Measurements from ENCODE around the gene CD200R1. TPM values are rescaled to one million over a fixed set of nuclear protein-coding genes. Genes with fewer than 3 reads are reported as not detected.

CD200R1 gene
- total RNA-seq, 1 experiment from 2014 or later, result not detected

GRCh38 chr3:112958811-112959560 is 15.9 kb downstream of the CD200R1 start:
- DNase-seq, result no peak
- Histone ChIP-seq H4K91ac (ENCODE audit: insufficient read length, low read depth, low read length) (no peak overlapping the region), H3K23me2 (ENCODE audit: insufficient read length, low read depth, low read length, poor library complexity, severe bottlenecking) (no peaks in the 10 kb centered on the region)

More at GRCh38 chr3:112958811-112959560, 15.9 kb downstream of the CD200R1 start:
- H3K27me3 ChIP-seq (ENCODE audit: insufficient read depth, low read length), result no peaks in the 10 kb centered on the region
- H3K4ac ChIP-seq (ENCODE audit: low read depth, low read length), result no peak overlapping the region
- H4K8ac ChIP-seq (replicated peaks; ENCODE audit: insufficient read length, low read depth, low read length), result no peak overlapping the region
- no peak overlapping the region for H3K4me2 ChIP-seq (ENCODE audit: insufficient read depth, insufficient read length, low read length)
- no peak overlapping the region for H3K56ac ChIP-seq (ENCODE audit: insufficient read length, low read depth, low read length)
- Mint-ChIP-seq H3K4me1 (peaks cover 3 to 6% of the 10 kb centered on the region in 2 experiments; a peak in 2 of 4 replicates), H3K27me3 (ENCODE audit: low read depth) (no peaks in the 10 kb centered on the region), H3K9me3 (peaks cover 15 to 16% of the 10 kb centered on the region in 2 experiments), H3K27ac (no peak overlapping the region), H3K36me3 (ENCODE audit: insufficient read depth in 1 of 3, low read depth in 3 of 3) (peaks cover 6 to 11% (median 9%) of the 10 kb centered on the region in 3 experiments), H3K4me3 (no peak overlapping the region)
- H3K18ac ChIP-seq (ENCODE audit: insufficient read length, low read depth, low read length), result no peak overlapping the region
- H3K4me1 ChIP-seq (ENCODE audit: insufficient read depth, low read length), result no peaks in the 10 kb centered on the region
- no peak overlapping the region for H3K14ac ChIP-seq (ENCODE audit: insufficient read depth, low read length)
- H2BK20ac ChIP-seq (ENCODE audit: low read depth, low read length, poor library complexity, severe bottlenecking), result no peak overlapping the region
- H4K5ac ChIP-seq (ENCODE audit: insufficient read length, low read depth, low read length), result no peak overlapping the region
- H3K79me1 ChIP-seq (ENCODE audit: insufficient read depth, low read depth, low read length, poor library complexity, severe bottlenecking), result no peaks in the 10 kb centered on the region
- no peak overlapping the region for H2AK5ac ChIP-seq (ENCODE audit: insufficient read length, low read length)
- no peak overlapping the region for H3K23ac ChIP-seq (ENCODE audit: insufficient read length, low read depth, low read length)
- no peak overlapping the region for H2BK15ac ChIP-seq (ENCODE audit: low read depth, low read length)
- H2BK120ac ChIP-seq (ENCODE audit: low read depth, low read length, poor library complexity, severe bottlenecking), result no peak overlapping the region
- no peak overlapping the region for H3T11ph ChIP-seq (ENCODE audit: low read length)
- no peaks in the 10 kb centered on the region for H3K9me3 ChIP-seq (ENCODE audit: control insufficient read depth, low read depth, low read length)
- no peak overlapping the region for H3K27ac ChIP-seq (ENCODE audit: insufficient read length, low read depth, low read length)
- WGBS (ENCODE audit: extremely low coverage, insufficient read length, low lambda C conversion rate), result no CpG with 5 or more reads among the region's 6 CpGs
- H2AFZ ChIP-seq (ENCODE audit: low read length), result no peak overlapping the region
- H4K20me1 ChIP-seq (ENCODE audit: control insufficient read depth, insufficient read depth, insufficient read length), result no peaks in the 10 kb centered on the region
- TF ChIP-seq CTCF (conservative IDR thresholded peaks at IDR 0.05), result no peak
- no peaks in the 10 kb centered on the region for H3K79me2 ChIP-seq (ENCODE audit: insufficient read depth, low read length)
- H3K9ac ChIP-seq (ENCODE audit: extremely low read depth, insufficient read length, low read length), result no peak overlapping the region
- H2BK12ac ChIP-seq (ENCODE audit: insufficient read length, low read depth, low read length), result no peak overlapping the region
- no peak overlapping the region for H2BK5ac ChIP-seq (ENCODE audit: insufficient read length, low read length)

Measured in H9 (cell line).